Measurements from ENCODE around the gene ASCL5.

ASCL5 gene

GRCh38 chr1:201131398-201131797, 4.4 kb upstream of the ASCL5 start:
- Histone ChIP-seq H3K4me3 (ENCODE audit: extremely low read depth, insufficient read depth, low read length, poor library complexity, severe bottlenecking) (no peak overlapping the region), H3K9me3 (ENCODE audit: control insufficient read depth, low read length) (no peaks in the 10 kb centered on the region), H3K4me1 (ENCODE audit: control insufficient read depth, insufficient read depth, low read length, poor library complexity, severe bottlenecking) (no peaks in the 10 kb centered on the region), H3K36me3 (ENCODE audit: control insufficient read depth, insufficient read depth, low read length) (peaks cover 25% of the 10 kb centered on the region), H3K27ac (ENCODE audit: low read depth, low read length, severe bottlenecking) (no peak overlapping the region)
- WGBS, 2 experiments (ENCODE audit: insufficient coverage in 2 of 2), result 72 to 75% methylated on average over 4 of the region's 4 CpGs

GRCh38 chr1:201128962-201129361, 2.0 kb upstream of the ASCL5 start:
- H3K4me1 ChIP-seq (ENCODE audit: control insufficient read depth, insufficient read depth, low read length, poor library complexity, severe bottlenecking), result no peaks in the 10 kb centered on the region
- no peaks in the 10 kb centered on the region for H3K9me3 ChIP-seq (ENCODE audit: control insufficient read depth, low read length)
- no peak overlapping the region for H3K4me3 ChIP-seq (ENCODE audit: extremely low read depth, insufficient read depth, low read length, poor library complexity, severe bottlenecking)
- H3K36me3 ChIP-seq (ENCODE audit: control insufficient read depth, insufficient read depth, low read length), result peaks cover 3% of the 10 kb centered on the region
- WGBS, 2 experiments (ENCODE audit: insufficient coverage in 2 of 2), result 92 to 94% methylated on average over 9 to 13 of the region's 13 CpGs
- H3K27ac ChIP-seq (ENCODE audit: low read depth, low read length, severe bottlenecking), result no peak overlapping the region

GRCh38 chr1:201128476-201128875, 1.5 kb upstream of the ASCL5 start:
- H3K4me1 ChIP-seq (ENCODE audit: control insufficient read depth, insufficient read depth, low read length, poor library complexity, severe bottlenecking), result no peaks in the 10 kb centered on the region
- H3K4me3 ChIP-seq (ENCODE audit: extremely low read depth, insufficient read depth, low read length, poor library complexity, severe bottlenecking), result no peak overlapping the region
- H3K9me3 ChIP-seq (ENCODE audit: control insufficient read depth, low read length), result no peaks in the 10 kb centered on the region
- 93 to 98% methylated on average over 4 to 7 of the region's 9 CpGs for WGBS, 2 experiments (ENCODE audit: insufficient coverage in 2 of 2)
- no peak overlapping the region for H3K27ac ChIP-seq (ENCODE audit: low read depth, low read length, severe bottlenecking)
- peaks cover 3% of the 10 kb centered on the region for H3K36me3 ChIP-seq (ENCODE audit: control insufficient read depth, insufficient read depth, low read length)

- Histone ChIP-seq H3K4me1 (ENCODE audit: control insufficient read depth, insufficient read depth, low read length, poor library complexity, severe bottlenecking) (no peaks in the 10 kb centered on the region), H3K9me3 (ENCODE audit: control insufficient read depth, low read length) (no peaks in the 10 kb centered on the region), H3K27ac (ENCODE audit: low read depth, low read length, severe bottlenecking) (no peak overlapping the region), H3K36me3 (ENCODE audit: control insufficient read depth, insufficient read depth, low read length) (no peaks in the 10 kb centered on the region), H3K4me3 (ENCODE audit: extremely low read depth, insufficient read depth, low read length, poor library complexity, severe bottlenecking) (no peak overlapping the region)
- WGBS, 2 experiments (ENCODE audit: insufficient coverage in 2 of 2), result 89 to 90% methylated on average over 10 to 15 of the region's 17 CpGs
Measured at GRCh38 chr1:201127755-201128455, 921 bp upstream of the ASCL5 start.

- H3K4me3 ChIP-seq (ENCODE audit: extremely low read depth, insufficient read depth, low read length, poor library complexity, severe bottlenecking), result no peak overlapping the region
- WGBS, 2 experiments (ENCODE audit: insufficient coverage in 2 of 2), result 90 to 100% methylated on average over 1 to 3 of the region's 3 CpGs
- no peaks in the 10 kb centered on the region for H3K9me3 ChIP-seq (ENCODE audit: control insufficient read depth, low read length)
- H3K36me3 ChIP-seq (ENCODE audit: control insufficient read depth, insufficient read depth, low read length), result no peaks in the 10 kb centered on the region
- H3K27ac ChIP-seq (ENCODE audit: low read depth, low read length, severe bottlenecking), result no peak overlapping the region
- H3K4me1 ChIP-seq (ENCODE audit: control insufficient read depth, insufficient read depth, low read length, poor library complexity, severe bottlenecking), result no peaks in the 10 kb centered on the region
Measured at GRCh38 chr1:201126463-201126831, 537 bp downstream of the ASCL5 start.

- WGBS, 2 experiments (ENCODE audit: insufficient coverage in 2 of 2), result 100% methylated on average over 2 of the region's 7 CpGs; no CpG with 5 or more reads in 1 of the 2 experiments
Measured at GRCh38 chr1:201125800-201126199, 1.2 kb downstream of the ASCL5 start.

GRCh38 chr1:201125019-201125418, 2.0 kb downstream of the ASCL5 start:
- H3K27ac ChIP-seq (ENCODE audit: low read depth, low read length, severe bottlenecking), result no peak overlapping the region
- no peak overlapping the region for H3K4me3 ChIP-seq (ENCODE audit: extremely low read depth, insufficient read depth, low read length, poor library complexity, severe bottlenecking)
- no peaks in the 10 kb centered on the region for H3K36me3 ChIP-seq (ENCODE audit: control insufficient read depth, insufficient read depth, low read length)
- no peaks in the 10 kb centered on the region for H3K4me1 ChIP-seq (ENCODE audit: control insufficient read depth, insufficient read depth, low read length, poor library complexity, severe bottlenecking)
- H3K9me3 ChIP-seq (ENCODE audit: control insufficient read depth, low read length), result no peaks in the 10 kb centered on the region
- WGBS, 2 experiments (ENCODE audit: insufficient coverage in 2 of 2), result 89 to 93% methylated on average over 6 to 9 of the region's 9 CpGs

More at GRCh38 chr1:201125800-201126199, 1.2 kb downstream of the ASCL5 start:
- Histone ChIP-seq H3K4me3 (ENCODE audit: extremely low read depth, insufficient read depth, low read length, poor library complexity, severe bottlenecking) (no peak overlapping the region), H3K9me3 (ENCODE audit: control insufficient read depth, low read length) (no peaks in the 10 kb centered on the region), H3K36me3 (ENCODE audit: control insufficient read depth, insufficient read depth, low read length) (no peaks in the 10 kb centered on the region), H3K27ac (ENCODE audit: low read depth, low read length, severe bottlenecking) (no peak overlapping the region), H3K4me1 (ENCODE audit: control insufficient read depth, insufficient read depth, low read length, poor library complexity, severe bottlenecking) (no peaks in the 10 kb centered on the region)

GRCh38 chr1:201123866-201124265, 3.1 kb downstream of the ASCL5 start:
- Histone ChIP-seq H3K4me1 (ENCODE audit: control insufficient read depth, insufficient read depth, low read length, poor library complexity, severe bottlenecking) (no peaks in the 10 kb centered on the region), H3K4me3 (ENCODE audit: extremely low read depth, insufficient read depth, low read length, poor library complexity, severe bottlenecking) (no peak overlapping the region), H3K9me3 (ENCODE audit: control insufficient read depth, low read length) (no peaks in the 10 kb centered on the region), H3K36me3 (ENCODE audit: control insufficient read depth, insufficient read depth, low read length) (no peaks in the 10 kb centered on the region), H3K27ac (ENCODE audit: low read depth, low read length, severe bottlenecking) (no peak overlapping the region)
- 67 to 100% methylated on average over 1 of the region's 1 CpG for WGBS, 2 experiments (ENCODE audit: insufficient coverage in 2 of 2)

GRCh38 chr1:201122321-201122957, 4.5 kb downstream of the ASCL5 start:
- H3K4me3 ChIP-seq (ENCODE audit: extremely low read depth, insufficient read depth, low read length, poor library complexity, severe bottlenecking), result no peak overlapping the region
- 70 to 82% methylated on average over 5 to 6 of the region's 10 CpGs for WGBS, 2 experiments (ENCODE audit: insufficient coverage in 2 of 2)
- H3K36me3 ChIP-seq (ENCODE audit: control insufficient read depth, insufficient read depth, low read length), result no peaks in the 10 kb centered on the region
- H3K4me1 ChIP-seq (ENCODE audit: control insufficient read depth, insufficient read depth, low read length, poor library complexity, severe bottlenecking), result no peaks in the 10 kb centered on the region
- no peaks in the 10 kb centered on the region for H3K9me3 ChIP-seq (ENCODE audit: control insufficient read depth, low read length)
- no peak overlapping the region for H3K27ac ChIP-seq (ENCODE audit: low read depth, low read length, severe bottlenecking)

- Histone ChIP-seq H3K36me3 (ENCODE audit: control insufficient read depth, insufficient read depth, low read length) (no peaks in the 10 kb centered on the region), H3K4me3 (ENCODE audit: extremely low read depth, insufficient read depth, low read length, poor library complexity, severe bottlenecking) (no peak overlapping the region), H3K4me1 (ENCODE audit: control insufficient read depth, insufficient read depth, low read length, poor library complexity, severe bottlenecking) (no peaks in the 10 kb centered on the region), H3K9me3 (ENCODE audit: control insufficient read depth, low read length) (no peaks in the 10 kb centered on the region), H3K27ac (ENCODE audit: low read depth, low read length, severe bottlenecking) (no peak overlapping the region)
- WGBS, 2 experiments (ENCODE audit: insufficient coverage in 2 of 2), result 25 to 26% methylated on average over 10 to 11 of the region's 14 CpGs
Measured at GRCh38 chr1:201119206-201120197, 7.5 kb downstream of the ASCL5 start.

All from mesodermal cell (in vitro differentiated cells).